ENCODE data around the gene CCR5. TPM values are rescaled to one million over a fixed set of nuclear protein-coding genes. Genes with fewer than 3 reads are reported as not detected.
"Not testable (repeated sequence)": the region's sequence is repeated elsewhere in the genome, so short reads cannot be mapped to it uniquely, and the experiment has no call there.

The CCR5 gene
- total RNA-seq = 1 to 10 TPM in 1 of 4 donors, under 1 TPM in 3; 0.23 to 1.8 (median 0.44) TPM

- no peaks in the 10 kb centered on the region for H3K9me3 ChIP-seq
- TF ChIP-seq POLR2AphosphoS5 (IDR thresholded peaks at IDR 0.05) (no peak), POLR2A (IDR thresholded peaks at IDR 0.05) (no peak), EP300 (IDR thresholded peaks at IDR 0.05) (no peak), CTCF (IDR thresholded peaks at IDR 0.05) (no peak)
- H3K27ac ChIP-seq = no peak within 1 kb of the TSS
- H3K4me3 ChIP-seq = no peak within 1 kb of the TSS
- no peaks in the 10 kb centered on the region for H3K4me1 ChIP-seq
- no peak for ATAC-seq
- no peaks in the 10 kb centered on the region for H3K36me3 ChIP-seq
- 38% methylated on average over 5 of the region's 5 CpGs for WGBS, 2 donors (ENCODE audit: low coverage in 1 of 2)
- H3K27me3 ChIP-seq = peaks cover 67% of the 10 kb centered on the region
Observed at GRCh38 chr3:46370839-46371518, at the start of gene CCR5. CCR5 (plus strand) TSS chr3:46370946; CDS start chr3:46372903, 1,957 bp downstream.

GRCh38 chr3:46321461-46322104 lies 49.2 kb upstream of the CCR5 start:
- Histone ChIP-seq H3K27ac (no peak overlapping the region), H3K9me3 (peaks cover 0 to 4% (median 0%) of the 10 kb centered on the region in 3 donors), H3K36me3 (no peaks in the 10 kb centered on the region), H3K27me3 (no peaks in the 10 kb centered on the region), H3K4me3 (no peak overlapping the region), H3K4me1 (no peaks in the 10 kb centered on the region)
- WGBS, 2 donors (ENCODE audit: low coverage in 1 of 2) = 100% methylated on average over 1 of the region's 1 CpG
- no peak for ATAC-seq
- no peak for TF ChIP-seq EP300 (IDR thresholded peaks at IDR 0.05)
- no peak for TF ChIP-seq POLR2A (IDR thresholded peaks at IDR 0.05)
- TF ChIP-seq CTCF (IDR thresholded peaks at IDR 0.05) = no peak
- no peak for TF ChIP-seq POLR2AphosphoS5 (IDR thresholded peaks at IDR 0.05)

GRCh38 chr3:46324036-46324435 lies 46.7 kb upstream of the CCR5 start:
- Histone ChIP-seq H3K4me3 (no peak overlapping the region), H3K4me1 (no peaks in the 10 kb centered on the region), H3K9me3 (peaks cover 0 to 10% (median 0%) of the 10 kb centered on the region in 3 donors), H3K27ac (no peak overlapping the region), H3K36me3 (no peaks in the 10 kb centered on the region), H3K27me3 (no peaks in the 10 kb centered on the region)
- WGBS, 2 donors (ENCODE audit: low coverage in 1 of 2) = 38 to 60% methylated on average over 2 of the region's 2 CpGs
- no peak for ATAC-seq
- TF ChIP-seq POLR2A (IDR thresholded peaks at IDR 0.05) (no peak), POLR2AphosphoS5 (IDR thresholded peaks at IDR 0.05) (no peak), EP300 (IDR thresholded peaks at IDR 0.05) (no peak), CTCF (IDR thresholded peaks at IDR 0.05) (no peak)

- WGBS, 2 donors (ENCODE audit: low coverage in 1 of 2) = 86% methylated on average over 1 of the region's 1 CpG; no CpG with 5 or more reads in 1 of the 2 donors
- TF ChIP-seq POLR2AphosphoS5 (IDR thresholded peaks at IDR 0.05) (no peak), POLR2A (IDR thresholded peaks at IDR 0.05) (no peak), CTCF (IDR thresholded peaks at IDR 0.05) (no peak), EP300 (IDR thresholded peaks at IDR 0.05) (no peak)
- H3K4me3 ChIP-seq = no peak overlapping the region
- H3K9me3 ChIP-seq = peaks cover 0 to 9% (median 0%) of the 10 kb centered on the region in 3 donors
- H3K4me1 ChIP-seq = no peaks in the 10 kb centered on the region
- H3K27me3 ChIP-seq = no peaks in the 10 kb centered on the region
- no peaks in the 10 kb centered on the region for H3K36me3 ChIP-seq
- ATAC-seq = no peak
- no peak overlapping the region for H3K27ac ChIP-seq
Observed at GRCh38 chr3:46325645-46326300, 45.0 kb upstream of the CCR5 start.

GRCh38 chr3:46330676-46331075 lies 40.1 kb upstream of the CCR5 start:
- H3K27me3 ChIP-seq, H3K27ac ChIP-seq, ATAC-seq, H3K4me1 ChIP-seq, H3K36me3 ChIP-seq, H3K4me3 ChIP-seq, H3K9me3 ChIP-seq: not testable (repeated sequence)
- 100% methylated on average over 2 of the region's 3 CpGs; no CpG with 5 or more reads in 1 of the 2 donors for WGBS, 2 donors (ENCODE audit: low coverage in 1 of 2)
